Breast epithelium (tissue), 4 donors: ENCODE measurements around the gene PTGES. TPM values are rescaled to one million over a fixed set of nuclear protein-coding genes. Genes with fewer than 3 reads are reported as not detected.
"Not testable (repeated sequence)": the region's sequence is repeated elsewhere in the genome, so short reads cannot be mapped to it uniquely, and the experiment has no call there.

ENCODE experiments used
- DNase-seq, 2 donors: peaks; one replicate each; pipeline ENCODE4 v3.0.0-alpha.2; 2019; ENCODE audit warnings: low spot score in 2 of 2
- H3K27ac ChIP-seq, 2 donors: fragments of 200-600 bp; sonication (generic) in 1 of 2; one replicate each; pipeline ENCODE4 v1.5.1; 2016 to 2019; ENCODE audit warnings: mild to moderate bottlenecking in 1 of 2
- H3K27me3 ChIP-seq, 2 donors: fragments of 200-600 bp; sonication (generic) in 1 of 2; one replicate each; pipeline versions ENCODE4 v1.5.1 to v1.6.0; 2017 to 2019; ENCODE audit warnings: control low read depth in 1 of 2, mild to moderate bottlenecking in 1 of 2
- H3K36me3 ChIP-seq: fragments of 200-600 bp; one replicate; pipeline ENCODE4 v1.5.1; 2019
- H3K4me1 ChIP-seq, 2 donors: fragments of 200-600 bp; sonication (generic); one replicate each; pipeline ENCODE4 v1.5.1; 2016 to 2019; ENCODE audit warnings: control low read depth in 1 of 2
- H3K4me3 ChIP-seq, 3 donors: fragments of 200-600 bp; sonication (generic); 1 replicate in 2 of 3; 2 replicates in 1 of 3; pipeline ENCODE4 v1.5.1; 2016 to 2019; ENCODE audit warnings: mild to moderate bottlenecking in 3 of 3, moderate library complexity in 2 of 3
- H3K9me3 ChIP-seq, 2 donors: fragments of 200-600 bp; sonication (generic) in 1 of 2; one replicate each; pipeline ENCODE4 v1.5.1; 2016 to 2019; ENCODE audit warnings: control low read depth in 1 of 2
- CTCF ChIP-seq, 3 donors: fragments of 450-650 bp; IDR thresholded peaks; one replicate each; pipeline ENCODE4 v1.5.1; 2016 to 2017; ENCODE audit warnings: antibody characterized with exemption in 3 of 3, mild to moderate bottlenecking in 3 of 3, moderate library complexity in 3 of 3
- POLR2A ChIP-seq: fragments of 450-650 bp; IDR thresholded peaks from one replicate; pipeline ENCODE4 v1.6.1; 2016; ENCODE audit warnings: antibody characterized with exemption, mild to moderate bottlenecking, moderate library complexity
- POLR2AphosphoS5 ChIP-seq, 3 donors: sonication (generic); formaldehyde crosslinking; IDR thresholded peaks; one replicate each; pipeline ENCODE4 v1.6.1; 2017; ENCODE audit warnings: antibody characterized with exemption in 3 of 3
- intact Hi-C: fragments of 100-400 bp; cut with DNase I; formaldehyde crosslinking; loops from one replicate; pipeline ENCODE4 v1.15.1; 2023; ENCODE audit warnings: low total_unique reads
- total RNA-seq, 3 donors: library from RNA; depleted of rRNA; stranded (reverse); fragments of >200 nt; gene quantifications; one replicate each; pipeline ENCODE4 v1.1.0, GENCODE V29; 2016

The PTGES gene
- total RNA-seq, 3 donors from 2014 or later = 21.8 to 36.7 (median 25.3) TPM

- H3K9me3 ChIP-seq, H3K27me3 ChIP-seq, H3K4me3 ChIP-seq, H3K36me3 ChIP-seq, H3K4me1 ChIP-seq, intact Hi-C loops: not testable (repeated sequence)
- H3K27ac ChIP-seq = peak overlapping the region; percentile 87 to 91
- TF ChIP-seq POLR2AphosphoS5 (IDR thresholded peaks at IDR 0.05) = peak in 2 of 3 donors; percentile 64 to 68
- DNase-seq = peak in 1 of 2 donors; percentile 72
These were observed 9.6 kb upstream of the PTGES start for GRCh38 chr9:129762370-129762984.

GRCh38 chr9:129761901-129762369 is 9.1 kb upstream of the PTGES start:
- intact Hi-C loops = no loop called here
- Histone ChIP-seq H3K4me3 (no peak overlapping the region), H3K27ac (peak overlapping the region; percentile 87 to 91), H3K4me1 (peaks cover 3 to 5% of the 10 kb centered on the region in 2 donors), H3K9me3 (no peaks in the 10 kb centered on the region), H3K36me3 (no peaks in the 10 kb centered on the region), H3K27me3 (no peaks in the 10 kb centered on the region)
- peak in 1 of 2 donors; percentile 67 for DNase-seq
- TF ChIP-seq POLR2AphosphoS5 (IDR thresholded peaks at IDR 0.05) = no peak
- TF ChIP-seq POLR2A = no peak
- TF ChIP-seq CTCF (IDR thresholded peaks at IDR 0.05) = no peak

- intact Hi-C loops = no loop called here
- TF ChIP-seq POLR2A = no peak
- DNase-seq = no peak
These were observed 8.6 kb upstream of the PTGES start for GRCh38 chr9:129761293-129761900.

GRCh38 chr9:129760784-129761183 is 7.9 kb upstream of the PTGES start:
- H3K4me3 ChIP-seq, DNase-seq, H3K27me3 ChIP-seq, H3K4me1 ChIP-seq, intact Hi-C loops, H3K36me3 ChIP-seq, H3K9me3 ChIP-seq: not testable (repeated sequence)
- peak overlapping the region; percentile 87 to 91 for H3K27ac ChIP-seq

More at GRCh38 chr9:129761293-129761900, 8.6 kb upstream of the PTGES start:
- no peaks in the 10 kb centered on the region for H3K27me3 ChIP-seq
- H3K36me3 ChIP-seq = no peaks in the 10 kb centered on the region
- no peaks in the 10 kb centered on the region for H3K9me3 ChIP-seq
- H3K4me3 ChIP-seq = no peak overlapping the region
- H3K4me1 ChIP-seq = peaks cover 3 to 5% of the 10 kb centered on the region in 2 donors
- H3K27ac ChIP-seq = peak overlapping the region; percentile 87 to 91

GRCh38 chr9:129759804-129760502 is 7.1 kb upstream of the PTGES start:
- Histone ChIP-seq H3K27ac (peak overlapping the region; percentile 72 to 79), H3K4me3 (no peak overlapping the region), H3K27me3 (no peaks in the 10 kb centered on the region), H3K36me3 (no peaks in the 10 kb centered on the region), H3K9me3 (no peaks in the 10 kb centered on the region), H3K4me1 (peaks cover 3 to 5% of the 10 kb centered on the region in 2 donors)
- no peak for DNase-seq
- intact Hi-C loops = no loop called here
- TF ChIP-seq CTCF (IDR thresholded peaks at IDR 0.05) (no peak), POLR2AphosphoS5 (IDR thresholded peaks at IDR 0.05) (no peak), POLR2A (no peak)

- intact Hi-C loops = no loop called here
- no peaks in the 10 kb centered on the region for H3K27me3 ChIP-seq
- peak overlapping the region; percentile 72 to 79 for H3K27ac ChIP-seq
- H3K4me1 ChIP-seq = peaks cover 3 to 5% of the 10 kb centered on the region in 2 donors
- H3K9me3 ChIP-seq = no peaks in the 10 kb centered on the region
- H3K4me3 ChIP-seq = no peak overlapping the region
- TF ChIP-seq CTCF (IDR thresholded peaks at IDR 0.05) = no peak
- no peak for TF ChIP-seq POLR2AphosphoS5 (IDR thresholded peaks at IDR 0.05)
- TF ChIP-seq POLR2A = no peak
- no peaks in the 10 kb centered on the region for H3K36me3 ChIP-seq
- DNase-seq = no peak
These were observed 6.5 kb upstream of the PTGES start for GRCh38 chr9:129759319-129759718.
